ENCODE results near the gene RAB3IL1.
A peak's percentile ranks its signal among the peaks of the same experiment; 100 is the strongest.

RAB3IL1 gene

GRCh38 chr11:61959678-61960077, 42.3 kb upstream of the RAB3IL1 start:
- peaks cover 0 to 24% of the 10 kb centered on the region in 2 experiments; a peak in 1 of 3 replicates for H3K36me3 ChIP-seq (ENCODE audit: control insufficient read depth in 2 of 2, insufficient read depth in 1 of 2, low read length in 2 of 2)
- no peaks in the 10 kb centered on the region for H3K4me1 ChIP-seq (ENCODE audit: control insufficient read depth, insufficient read depth, low read length)
- CTCF ChIA-PET: interaction anchor here (1.1 to 2.7 kb wide), 2 partner anchors 12 to 89 kb away, joined by 3 to 12 read pairs; no protein-coding TSS in a partner anchor
- no peaks in the 10 kb centered on the region for H3K9me3 ChIP-seq (ENCODE audit: control insufficient read depth, insufficient read depth, low read depth, low read length)
- POLR2A ChIA-PET: no interaction called here
- no peak overlapping the region for H3K27ac ChIP-seq (ENCODE audit: extremely low read depth, low read depth, low read length)
- TF ChIP-seq ZBTB8A (tag by site-specific recombination; IDR thresholded peaks at IDR 0.05) (no peak), ZNF335 (tag by site-specific recombination; conservative IDR thresholded peaks at IDR 0.05) (no peak)
- no peak overlapping the region for H3K4me3 ChIP-seq (ENCODE audit: low read depth, low read length)

GRCh38 chr11:61959114-61959513, 41.7 kb upstream of the RAB3IL1 start:
- POLR2A ChIA-PET: no interaction called here
- Histone ChIP-seq H3K27ac (ENCODE audit: extremely low read depth, low read depth, low read length) (no peak overlapping the region), H3K4me3 (ENCODE audit: low read depth, low read length) (no peak overlapping the region), H3K4me1 (ENCODE audit: control insufficient read depth, insufficient read depth, low read length) (no peaks in the 10 kb centered on the region), H3K9me3 (ENCODE audit: control insufficient read depth, insufficient read depth, low read depth, low read length) (no peaks in the 10 kb centered on the region), H3K36me3 (ENCODE audit: control insufficient read depth in 2 of 2, insufficient read depth in 1 of 2, low read length in 2 of 2) (peaks cover 0 to 19% of the 10 kb centered on the region in 2 experiments; a peak in 1 of 3 replicates)
- 0 out of 2 replicates have a peak, but pooled peaks have one; percentile 59 for TF ChIP-seq ZSCAN16 (tag by site-specific recombination; IDR thresholded peaks at IDR 0.05)
- TF ChIP-seq ZNF121 (tag by site-specific recombination; IDR thresholded peaks at IDR 0.05): no peak
- CTCF ChIA-PET: interaction anchor here (0.6 to 2.7 kb wide), 3 partner anchors 9 to 88 kb away, joined by 3 to 12 read pairs (median 3); no protein-coding TSS in a partner anchor

GRCh38 chr11:61958590-61958989, 41.2 kb upstream of the RAB3IL1 start:
- CTCF ChIA-PET: interaction anchor here (0.6 to 2.7 kb wide), 3 partner anchors 9 to 88 kb away, joined by 3 to 12 read pairs (median 3); no protein-coding TSS in a partner anchor
- Histone ChIP-seq H3K4me1 (ENCODE audit: control insufficient read depth, insufficient read depth, low read length) (no peaks in the 10 kb centered on the region), H3K27ac (ENCODE audit: extremely low read depth, low read depth, low read length) (no peak overlapping the region), H3K36me3 (ENCODE audit: control insufficient read depth in 2 of 2, insufficient read depth in 1 of 2, low read length in 2 of 2) (peaks cover 0 to 14% of the 10 kb centered on the region in 2 experiments; a peak in 1 of 3 replicates), H3K9me3 (ENCODE audit: control insufficient read depth, insufficient read depth, low read depth, low read length) (no peaks in the 10 kb centered on the region), H3K4me3 (ENCODE audit: low read depth, low read length) (no peak overlapping the region)
- POLR2A ChIA-PET: no interaction called here
- no peak for TF ChIP-seq ZNF433 (tag by site-specific recombination; IDR thresholded peaks at IDR 0.05; ENCODE audit: low read depth)
- TF ChIP-seq ZSCAN4 (tag by site-specific recombination; IDR thresholded peaks at IDR 0.05): 0 out of 2 replicates have a peak, but pooled peaks have one; percentile 48
- TF ChIP-seq EGR2 (tag by site-specific recombination; IDR thresholded peaks at IDR 0.05; ENCODE audit: low read depth): peak; percentile 61; the same call in 1 of the 2 replicates
- no peak for TF ChIP-seq ZNF76 (tag by site-specific recombination; IDR thresholded peaks at IDR 0.05; ENCODE audit: borderline replicate concordance, low read depth)
- peak; percentile 28; the same call in 1 of the 2 replicates for TF ChIP-seq ZFHX2 (tag by site-specific recombination; conservative IDR thresholded peaks at IDR 0.05)
- TF ChIP-seq, protein P1, sequence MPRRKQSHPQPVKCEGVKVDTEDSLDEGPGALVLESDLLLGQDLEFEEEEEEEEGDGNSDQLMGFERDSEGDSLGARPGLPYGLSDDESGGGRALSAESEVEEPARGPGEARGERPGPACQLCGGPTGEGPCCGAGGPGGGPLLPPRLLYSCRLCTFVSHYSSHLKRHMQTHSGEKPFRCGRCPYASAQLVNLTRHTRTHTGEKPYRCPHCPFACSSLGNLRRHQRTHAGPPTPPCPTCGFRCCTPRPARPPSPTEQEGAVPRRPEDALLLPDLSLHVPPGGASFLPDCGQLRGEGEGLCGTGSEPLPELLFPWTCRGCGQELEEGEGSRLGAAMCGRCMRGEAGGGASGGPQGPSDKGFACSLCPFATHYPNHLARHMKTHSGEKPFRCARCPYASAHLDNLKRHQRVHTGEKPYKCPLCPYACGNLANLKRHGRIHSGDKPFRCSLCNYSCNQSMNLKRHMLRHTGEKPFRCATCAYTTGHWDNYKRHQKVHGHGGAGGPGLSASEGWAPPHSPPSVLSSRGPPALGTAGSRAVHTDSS (tag by site-specific recombination; IDR thresholded peaks at IDR 0.05): no peak

DNA sequence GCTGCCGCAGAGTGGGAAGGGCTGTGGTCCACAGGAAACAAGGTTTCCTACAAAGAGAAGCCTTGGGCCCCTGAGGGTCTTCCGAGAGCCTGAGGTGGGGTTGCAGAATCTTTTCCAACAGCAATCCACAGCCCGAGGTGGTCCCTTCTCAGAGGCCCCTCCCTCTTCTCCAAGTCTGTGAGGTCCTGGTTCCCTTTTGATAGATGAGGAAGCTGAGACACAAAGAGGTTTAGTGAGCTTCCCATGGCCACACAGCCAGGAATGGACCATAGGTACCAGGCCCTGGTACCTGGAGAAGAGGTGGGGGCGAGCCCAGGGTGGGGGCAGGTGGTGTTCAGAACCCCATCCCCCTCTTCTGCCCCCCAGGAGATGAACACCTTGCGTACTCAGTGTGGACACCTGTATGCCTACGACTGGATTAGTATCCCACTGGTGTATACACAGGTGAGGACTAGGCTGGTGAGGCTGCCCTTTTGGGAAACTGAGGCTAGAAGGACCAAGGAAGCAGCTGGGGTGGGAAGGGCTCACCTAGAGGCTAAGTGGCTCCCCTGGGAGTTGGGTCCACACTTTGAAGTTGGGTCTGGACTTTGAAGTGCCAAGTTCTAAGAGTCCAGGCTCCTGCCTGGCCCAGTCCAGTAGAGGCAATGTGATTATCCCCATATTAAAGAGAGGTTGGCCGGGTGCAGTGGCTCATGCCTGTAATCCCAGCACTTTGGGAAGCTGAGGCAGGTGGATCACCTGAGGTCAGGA, 39.8 kb upstream of the RAB3IL1 start:
- H3K4me1 ChIP-seq (ENCODE audit: control insufficient read depth, insufficient read depth, low read length): no peaks in the 10 kb centered on the region
- ChIA-PET POLR2A (no interaction called here), CTCF (no interaction called here)
- peaks cover 0 to 2% of the 10 kb centered on the region in 2 experiments; a peak in 1 of 3 replicates for H3K36me3 ChIP-seq (ENCODE audit: control insufficient read depth in 2 of 2, insufficient read depth in 1 of 2, low read length in 2 of 2)
- H3K9me3 ChIP-seq (ENCODE audit: control insufficient read depth, insufficient read depth, low read depth, low read length): no peaks in the 10 kb centered on the region
- H3K27ac ChIP-seq (ENCODE audit: extremely low read depth, low read depth, low read length): no peak overlapping the region
- TF ChIP-seq ZNF558 (tag by site-specific recombination; IDR thresholded peaks at IDR 0.05): no peak
- no peak overlapping the region for H3K4me3 ChIP-seq (ENCODE audit: low read depth, low read length)
